Measurements from ENCODE around the gene SRPRB.

Gene SRPRB

DNA sequence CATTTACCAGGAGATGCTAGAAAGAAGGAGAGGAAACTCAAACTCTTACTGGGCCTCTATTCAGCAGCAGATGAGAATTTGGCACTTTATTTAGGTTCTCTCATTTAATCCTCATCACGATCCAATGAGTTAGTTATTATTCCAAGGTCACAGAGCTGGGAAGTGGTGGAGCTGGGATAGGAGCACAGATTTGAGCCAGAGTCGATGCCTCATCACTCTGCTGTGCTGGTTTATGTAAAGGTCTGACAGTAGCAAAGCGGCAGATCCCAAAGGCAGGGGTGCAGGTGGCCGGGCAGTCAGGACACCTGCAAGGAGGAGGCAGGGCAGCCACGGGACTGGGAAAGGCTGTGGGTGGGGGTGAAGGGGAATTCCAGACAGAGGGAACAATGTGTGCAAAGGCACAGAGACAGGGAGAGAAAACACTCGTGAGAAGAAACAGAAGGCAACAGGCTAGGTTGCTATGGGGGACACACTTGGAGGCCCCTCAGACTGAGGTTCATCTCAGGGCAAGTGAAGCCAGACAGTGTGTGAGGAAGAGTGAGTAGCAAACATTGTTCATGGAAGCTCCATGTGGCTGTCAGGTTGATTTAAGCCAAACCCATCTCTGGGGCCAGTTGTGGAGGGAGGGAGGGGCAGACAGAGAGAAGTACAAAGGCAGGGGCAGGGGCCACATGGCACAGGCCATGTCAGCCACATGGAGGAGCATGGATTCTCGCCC, 63.3 kb downstream of the SRPRB start:
- no peak for DNase-seq (ENCODE audit: low spot score)

DNA sequence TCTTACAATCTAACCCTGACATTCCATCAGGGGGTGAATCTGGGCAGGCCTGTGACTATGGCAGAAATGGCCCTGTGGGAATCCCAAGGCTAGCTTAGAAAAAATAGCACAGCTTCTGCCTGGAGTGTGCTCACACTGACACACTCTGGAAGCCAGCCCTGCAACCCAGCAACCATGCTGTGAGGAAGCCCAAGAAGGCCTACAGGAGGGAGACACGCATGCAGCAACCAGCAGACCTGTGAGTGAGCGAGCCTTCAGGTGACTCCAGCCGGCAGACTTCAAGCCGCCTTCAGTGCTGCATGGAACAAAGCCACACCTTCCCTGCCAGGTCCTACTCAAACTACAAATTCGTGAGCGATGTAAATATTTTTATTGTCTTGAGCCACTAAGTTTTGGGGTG, 64.0 kb downstream of the SRPRB start:
- no peak for DNase-seq (ENCODE audit: low spot score)

DNA sequence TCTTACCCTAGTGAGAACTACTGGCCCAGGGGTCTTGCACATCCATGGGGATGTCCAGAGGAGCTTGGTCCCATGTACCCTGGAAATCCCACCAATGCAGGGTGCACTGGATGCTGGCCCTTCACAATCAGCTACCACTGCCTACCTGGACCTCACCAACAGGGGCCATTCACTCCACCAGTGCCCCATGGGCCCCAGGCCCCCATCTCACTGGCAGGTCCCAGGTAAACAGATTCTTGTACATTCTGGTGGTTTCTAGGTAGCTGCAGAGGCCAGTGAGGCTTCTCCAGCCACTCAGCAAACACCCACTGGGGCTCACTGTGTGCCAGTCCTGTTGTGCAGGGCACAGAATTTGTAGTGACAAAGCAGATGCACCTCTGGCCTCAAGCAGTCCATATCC, 65.2 kb downstream of the SRPRB start:
- no peak for DNase-seq (ENCODE audit: low spot score)
